ENCODE data around the gene CNBP. TPM values are rescaled to one million over a fixed set of nuclear protein-coding genes. Genes with fewer than 3 reads are reported as not detected.

CNBP gene
- total and polyA plus RNA-seq, 9 of the 15 experiments (the other 6 are each of a cell fraction or from before 2014, with no cell fraction given) = 284 to 717 (median 412) TPM

- TF ChIP-seq ZBTB49 (CRISPR knock-in tag; IDR thresholded peaks at IDR 0.05; ENCODE audit: borderline replicate concordance) (no peak), FOS (IDR thresholded peaks at IDR 0.05; ENCODE audit: extremely low read depth, insufficient read length) (peak; percentile 62), ZFP91 (CRISPR knock-in tag; IDR thresholded peaks at IDR 0.05) (no peak), NFRKB (IDR thresholded peaks at IDR 0.05; ENCODE audit: low read depth) (no peak; the same call in 1 of the 2 replicates), GTF2F1 (IDR thresholded peaks at IDR 0.05; ENCODE audit: low read depth, low read length) (peak; percentile 74; the same call in 1 of the 2 replicates), SRSF3 (IDR thresholded peaks at IDR 0.05; ENCODE audit: insufficient read depth, low read length) (0 out of 2 replicates have a peak, but pooled peaks have one; percentile 66), PML (IDR thresholded peaks at IDR 0.05; ENCODE audit: low read length) (peak; percentile 75; the same call in 1 of the 2 replicates), E2F6 (IDR thresholded peaks at IDR 0.05; ENCODE audit: borderline replicate concordance in 1 of 2, extremely low read depth in 1 of 2, insufficient read depth in 1 of 2, insufficient read length in 1 of 2, low read depth in 1 of 2, low read length in 1 of 2, poor library complexity in 1 of 2, severe bottlenecking in 1 of 2) (no peak), RB1 (IDR thresholded peaks at IDR 0.05; ENCODE audit: low read depth) (peak; percentile 47; the same call in 1 of the 2 replicates), ZNF398 (CRISPR knock-in tag; IDR thresholded peaks at IDR 0.05) (no peak), CCNT2 (IDR thresholded peaks at IDR 0.05; ENCODE audit: borderline replicate concordance, extremely low read depth, insufficient read length, low read depth, low read length) (peak; percentile 66), FIP1L1 (IDR thresholded peaks at IDR 0.05; ENCODE audit: low read depth, low read length, poor library complexity, severe bottlenecking) (peak; percentile 25), BMI1 (IDR thresholded peaks at IDR 0.05; ENCODE audit: low read length) (no peak), CBX1 (IDR thresholded peaks at IDR 0.05; ENCODE audit: low read depth) (peak; percentile 14; the same call in 1 of the 2 replicates), NONO (IDR thresholded peaks at IDR 0.05; ENCODE audit: low read depth in 2 of 2, low read length in 1 of 2) (peak; percentile 12 to 40; a peak in 2 of 4 replicates), FOXA3 (CRISPR knock-in tag; conservative IDR thresholded peaks at IDR 0.05 in 1 of 2, IDR thresholded peaks at IDR 0.05 in 1 of 2) (peak in 1 of 2 experiments; percentile 84; a peak in 2 of 4 replicates), ZNF311 (CRISPR knock-in tag; IDR thresholded peaks at IDR 0.05) (no peak)
These were observed at the start of gene CNBP (continued) for GRCh38 chr3:129183569-129184395.

Measured in K562 (cell line).